AG04449 (cell line): Measurements from ENCODE around the gene PCDHAC1.
"Not testable (repeated sequence)": the region's sequence is repeated elsewhere in the genome, so short reads cannot be mapped to it uniquely, and the experiment has no call there.

Experiments used
- CTCF ChIA-PET: fragments of 350-600 bp; formaldehyde crosslinking; extraction: SDS; loops from one replicate; lab custom pipeline; 2021; ENCODE audit warnings: antibody characterized with exemption; lab: Yijun Ruan, JAX
- POLR2A ChIA-PET: fragments of 400-600, 350-600 bp; formaldehyde crosslinking; extraction: SDS; loops from one replicate; lab custom pipeline; 2020; ENCODE audit warnings: antibody characterized with exemption, inconsistent platforms; lab: Yijun Ruan, JAX
- DNase-seq: peaks from one replicate; pipeline ENCODE4 v3.0.0-alpha.2; 2010; ENCODE audit warnings: low read depth, low spot score
- H3K4me3 ChIP-seq: 2 replicates; pipeline ENCODE4 v1.5.1; 2011; ENCODE audit warnings: low read depth, mild to moderate bottlenecking, control low read depth, low read length
- TF ChIP-seq, protein P1 (sequence below): IDR thresholded peaks from one replicate; pipeline ENCODE4 v1.5.1; 2011; ENCODE audit warnings: mild to moderate bottlenecking, moderate library complexity, low read length, control low read depth, inconsistent platforms; ENCODE audit not compliant: insufficient read depth; ENCODE audit errors: missing control alignments

Gene PCDHAC1, protein sequence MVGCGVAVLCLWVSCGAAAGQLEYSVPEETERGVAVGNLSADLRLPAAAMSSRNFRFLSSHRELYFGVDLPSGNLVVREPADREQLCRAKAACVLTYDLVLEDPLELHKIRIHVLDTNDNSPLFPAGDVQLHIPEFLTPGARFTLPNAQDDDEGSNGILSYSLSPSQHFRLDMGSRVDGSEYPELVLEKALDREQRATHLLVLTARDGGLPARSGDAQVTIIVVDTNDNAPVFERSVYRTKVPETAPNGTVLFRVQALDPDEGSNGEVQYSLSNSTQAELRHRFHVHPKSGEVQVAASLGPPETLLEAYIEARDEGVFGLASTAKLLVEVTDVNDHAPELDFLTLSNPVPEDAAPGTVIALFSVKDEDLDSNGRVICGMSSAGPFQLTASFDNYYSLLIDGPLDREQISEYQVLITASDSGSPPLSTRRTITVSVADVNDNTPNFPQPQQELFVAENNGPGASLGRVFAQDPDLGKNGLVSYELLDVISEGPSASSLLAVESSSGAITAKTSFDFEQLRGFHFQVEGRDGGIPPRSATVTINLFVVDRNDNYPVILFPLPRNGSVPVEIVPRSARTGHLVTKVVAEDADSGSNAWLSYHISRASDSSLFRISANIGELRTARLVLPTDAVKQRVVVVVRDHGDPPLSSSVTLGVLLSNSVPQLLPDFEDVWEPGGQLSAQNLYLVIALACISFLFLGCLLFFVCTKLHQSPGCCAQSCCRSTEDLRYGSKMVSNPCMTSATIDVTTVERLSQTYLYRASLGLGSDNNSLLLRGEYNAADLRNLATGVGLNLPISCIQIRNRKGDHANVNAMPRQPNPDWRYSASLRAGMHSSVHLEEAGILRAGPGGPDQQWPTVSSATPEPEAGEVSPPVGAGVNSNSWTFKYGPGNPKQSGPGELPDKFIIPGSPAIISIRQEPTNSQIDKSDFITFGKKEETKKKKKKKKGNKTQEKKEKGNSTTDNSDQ

GRCh38 chr5:140925806-140926442 lies at the start of gene PCDHAC1:
Gene PCDHAC1 (plus strand): TSS chr5:140926299. CDS start chr5:140926893, 594 bp downstream.
- H3K4me3 ChIP-seq = peak within 1 kb of the TSS; percentile 43
- ChIA-PET POLR2A (no interaction called here), CTCF (no interaction called here)
- TF ChIP-seq, protein P1, sequence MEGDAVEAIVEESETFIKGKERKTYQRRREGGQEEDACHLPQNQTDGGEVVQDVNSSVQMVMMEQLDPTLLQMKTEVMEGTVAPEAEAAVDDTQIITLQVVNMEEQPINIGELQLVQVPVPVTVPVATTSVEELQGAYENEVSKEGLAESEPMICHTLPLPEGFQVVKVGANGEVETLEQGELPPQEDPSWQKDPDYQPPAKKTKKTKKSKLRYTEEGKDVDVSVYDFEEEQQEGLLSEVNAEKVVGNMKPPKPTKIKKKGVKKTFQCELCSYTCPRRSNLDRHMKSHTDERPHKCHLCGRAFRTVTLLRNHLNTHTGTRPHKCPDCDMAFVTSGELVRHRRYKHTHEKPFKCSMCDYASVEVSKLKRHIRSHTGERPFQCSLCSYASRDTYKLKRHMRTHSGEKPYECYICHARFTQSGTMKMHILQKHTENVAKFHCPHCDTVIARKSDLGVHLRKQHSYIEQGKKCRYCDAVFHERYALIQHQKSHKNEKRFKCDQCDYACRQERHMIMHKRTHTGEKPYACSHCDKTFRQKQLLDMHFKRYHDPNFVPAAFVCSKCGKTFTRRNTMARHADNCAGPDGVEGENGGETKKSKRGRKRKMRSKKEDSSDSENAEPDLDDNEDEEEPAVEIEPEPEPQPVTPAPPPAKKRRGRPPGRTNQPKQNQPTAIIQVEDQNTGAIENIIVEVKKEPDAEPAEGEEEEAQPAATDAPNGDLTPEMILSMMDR = no peak
- no peak for DNase-seq

DNA sequence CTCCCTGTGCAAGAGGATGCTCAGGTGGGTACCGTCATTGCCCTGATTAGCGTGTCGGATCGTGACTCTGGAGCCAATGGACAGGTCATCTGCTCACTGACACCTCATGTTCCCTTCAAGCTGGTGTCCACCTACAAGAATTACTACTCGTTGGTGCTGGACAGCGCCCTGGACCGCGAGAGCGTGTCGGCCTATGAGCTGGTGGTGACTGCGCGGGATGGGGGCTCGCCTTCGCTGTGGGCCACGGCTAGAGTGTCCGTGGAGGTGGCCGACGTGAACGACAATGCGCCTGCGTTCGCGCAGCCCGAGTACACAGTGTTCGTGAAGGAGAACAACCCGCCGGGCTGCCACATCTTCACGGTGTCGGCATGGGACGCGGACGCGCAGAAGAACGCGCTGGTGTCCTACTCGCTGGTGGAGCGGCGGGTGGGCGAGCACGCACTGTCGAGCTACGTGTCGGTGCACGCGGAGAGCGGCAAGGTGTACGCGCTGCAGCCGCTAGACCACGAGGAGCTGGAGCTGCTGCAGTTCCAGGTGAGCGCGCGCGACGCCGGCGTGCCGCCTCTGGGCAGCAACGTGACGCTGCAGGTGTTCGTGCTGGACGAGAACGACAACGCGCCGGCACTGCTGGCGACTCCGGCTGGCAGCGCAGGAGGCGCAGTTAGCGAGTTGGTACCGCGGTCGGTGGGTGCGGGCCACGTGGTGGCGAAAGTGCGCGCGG lies 49.4 kb upstream of the PCDHAC1 start:
- CTCF ChIA-PET, DNase-seq, POLR2A ChIA-PET, H3K4me3 ChIP-seq: not testable (repeated sequence)

DNA sequence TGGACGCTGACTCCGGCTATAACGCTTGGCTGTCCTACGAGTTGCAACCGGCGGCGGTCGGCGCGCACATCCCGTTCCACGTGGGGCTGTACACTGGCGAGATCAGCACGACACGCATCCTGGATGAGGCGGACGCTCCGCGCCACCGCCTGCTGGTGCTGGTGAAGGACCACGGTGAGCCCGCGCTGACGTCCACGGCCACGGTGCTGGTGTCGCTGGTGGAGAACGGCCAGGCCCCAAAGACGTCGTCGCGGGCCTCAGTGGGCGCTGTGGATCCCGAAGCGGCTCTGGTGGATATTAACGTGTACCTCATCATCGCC lies 48.9 kb upstream of the PCDHAC1 start:
- TF ChIP-seq, protein P1 = no peak
- ChIA-PET CTCF (no interaction called here), POLR2A (no interaction called here)

GRCh38 chr5:140881889-140882590 lies 44.1 kb upstream of the PCDHAC1 start, which contains the start of gene PCDHA13:
Gene PCDHA13 (plus strand): TSS chr5:140882124. CDS start chr5:140882269, 145 bp downstream.
- DNase-seq = no peak
- POLR2A ChIA-PET = no interaction called here
- H3K4me3 ChIP-seq = no peak within 1 kb of the TSS
- CTCF ChIA-PET = no interaction called here
- TF ChIP-seq, protein P1 = no peak

More for the DNA sequence above, 48.9 kb upstream of the PCDHAC1 start:
- DNase-seq = no peak
- no peak overlapping the region for H3K4me3 ChIP-seq

- POLR2A ChIA-PET = no interaction called here
- DNase-seq = no peak
- CTCF ChIA-PET = no interaction called here
- TF ChIP-seq, protein P1 = no peak
- H3K4me3 ChIP-seq = no peak overlapping the region
These were observed 43.6 kb upstream of the PCDHAC1 start for GRCh38 chr5:140882591-140882899.

DNA sequence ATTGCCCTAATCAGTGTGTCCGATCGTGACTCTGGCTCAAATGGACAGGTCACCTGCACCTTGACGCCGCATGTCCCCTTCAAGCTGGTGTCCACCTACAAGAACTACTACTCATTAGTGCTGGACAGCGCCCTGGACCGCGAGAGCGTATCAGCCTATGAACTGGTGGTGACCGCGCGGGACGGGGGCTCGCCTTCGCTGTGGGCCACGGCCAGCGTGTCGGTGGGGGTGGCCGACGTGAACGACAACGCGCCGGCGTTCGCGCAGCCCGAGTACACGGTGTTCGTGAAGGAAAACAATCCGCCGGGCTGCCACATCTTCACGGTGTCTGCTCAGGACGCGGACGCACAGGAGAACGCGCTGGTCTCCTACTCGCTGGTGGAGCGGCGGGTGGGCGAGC lies 42.7 kb upstream of the PCDHAC1 start:
- no peak for DNase-seq
- H3K4me3 ChIP-seq = no peak overlapping the region
- TF ChIP-seq, protein P1 = no peak
- POLR2A ChIA-PET = no interaction called here
- CTCF ChIA-PET = no interaction called here
